NCI-H748 treated with DMSO at 0.1 percent for 48 hours (cell line): Measurements from ENCODE around the gene AGXT.
A peak's percentile ranks its signal among the peaks of the same experiment; 100 is the strongest.

Experiments
- DNase-seq: peaks from one replicate; lab custom pipeline; 2025; lab: John Stamatoyannopoulos, UW

The AGXT gene

DNA sequence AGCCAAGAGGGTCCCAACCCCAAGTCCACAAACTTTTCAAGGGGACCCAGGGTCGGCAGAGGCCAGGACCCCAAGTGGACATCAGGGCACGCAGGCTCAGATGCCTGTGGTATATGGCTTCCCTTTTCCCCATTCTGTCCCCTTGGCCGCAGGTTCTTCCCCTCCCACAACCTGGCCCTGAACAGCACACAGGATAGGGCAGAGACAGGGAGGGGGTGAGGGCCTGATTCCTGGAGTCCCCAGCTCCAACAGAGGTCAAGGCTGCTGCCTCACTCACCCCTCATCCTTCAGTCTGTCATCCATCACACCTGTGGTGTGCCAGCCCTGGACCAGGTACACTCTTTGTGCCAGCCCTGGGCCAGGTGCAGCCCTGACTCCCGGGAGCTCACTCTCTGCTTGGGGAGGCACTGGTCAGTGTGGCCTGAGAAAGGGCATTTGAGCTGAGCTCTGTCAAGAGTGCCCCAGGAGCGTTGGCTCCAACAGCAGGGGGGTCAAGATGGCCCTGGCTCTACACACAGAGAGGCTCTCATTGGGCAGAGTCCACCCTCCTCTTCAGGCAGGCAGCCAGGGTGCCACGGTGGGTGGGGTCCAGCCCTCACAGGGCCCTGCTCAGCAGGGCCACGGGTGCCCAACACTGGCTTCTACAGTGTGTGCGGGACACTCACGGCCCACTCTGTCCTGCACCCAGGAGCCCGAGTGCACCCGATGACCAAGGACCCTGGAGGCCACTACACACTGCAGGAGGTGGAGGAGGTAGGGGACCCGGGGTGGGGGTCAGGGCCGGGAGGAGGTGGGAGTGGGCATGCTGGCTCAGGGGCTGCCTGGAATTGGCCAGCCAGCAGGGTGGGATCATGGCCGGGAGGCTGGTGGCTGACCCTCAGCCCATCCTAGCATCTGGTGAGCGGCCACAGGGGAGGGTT, 1.6 kb downstream of the AGXT start:
- no peak for DNase-seq

DNA sequence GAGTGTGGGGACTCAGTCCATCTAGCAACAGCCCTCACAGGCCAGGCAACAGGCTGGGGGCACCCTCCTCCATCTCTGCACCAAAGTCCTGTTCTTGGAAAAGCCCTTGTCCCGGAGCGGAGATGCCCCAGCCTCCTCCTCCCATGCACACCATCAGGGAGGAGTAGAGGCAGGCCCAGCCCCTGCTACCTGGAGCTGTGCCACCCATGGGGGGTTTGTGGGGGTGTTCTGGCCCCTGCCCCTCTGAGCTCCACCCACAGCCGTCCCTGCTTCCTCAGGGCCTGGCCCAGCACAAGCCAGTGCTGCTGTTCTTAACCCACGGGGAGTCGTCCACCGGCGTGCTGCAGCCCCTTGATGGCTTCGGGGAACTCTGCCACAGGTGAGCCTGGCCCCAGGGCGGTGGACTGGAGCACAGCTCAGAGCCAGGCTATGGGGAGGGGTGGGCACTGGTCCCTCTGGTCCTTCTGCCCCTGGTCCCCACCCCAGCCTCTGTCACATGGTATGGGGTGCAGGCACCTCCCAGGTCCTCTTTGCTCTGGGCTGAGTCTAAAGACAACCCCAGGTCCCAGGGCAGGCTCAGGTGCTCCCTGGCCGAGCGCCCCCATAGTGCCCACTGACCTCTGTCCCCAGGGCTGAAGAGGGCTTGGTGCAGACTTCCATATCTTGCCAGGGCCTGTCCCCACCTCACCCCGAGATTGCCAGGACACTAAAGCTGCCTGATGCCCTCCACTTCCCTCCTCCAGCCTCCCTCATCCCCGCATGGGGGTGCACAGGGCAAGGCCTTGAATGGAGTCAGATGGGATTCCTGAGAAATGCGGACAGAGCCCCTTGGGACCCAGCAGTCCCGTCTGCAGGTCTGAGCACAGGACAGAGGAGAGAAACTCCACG, 2.7 kb downstream of the AGXT start:
- no peak for DNase-seq

DNA sequence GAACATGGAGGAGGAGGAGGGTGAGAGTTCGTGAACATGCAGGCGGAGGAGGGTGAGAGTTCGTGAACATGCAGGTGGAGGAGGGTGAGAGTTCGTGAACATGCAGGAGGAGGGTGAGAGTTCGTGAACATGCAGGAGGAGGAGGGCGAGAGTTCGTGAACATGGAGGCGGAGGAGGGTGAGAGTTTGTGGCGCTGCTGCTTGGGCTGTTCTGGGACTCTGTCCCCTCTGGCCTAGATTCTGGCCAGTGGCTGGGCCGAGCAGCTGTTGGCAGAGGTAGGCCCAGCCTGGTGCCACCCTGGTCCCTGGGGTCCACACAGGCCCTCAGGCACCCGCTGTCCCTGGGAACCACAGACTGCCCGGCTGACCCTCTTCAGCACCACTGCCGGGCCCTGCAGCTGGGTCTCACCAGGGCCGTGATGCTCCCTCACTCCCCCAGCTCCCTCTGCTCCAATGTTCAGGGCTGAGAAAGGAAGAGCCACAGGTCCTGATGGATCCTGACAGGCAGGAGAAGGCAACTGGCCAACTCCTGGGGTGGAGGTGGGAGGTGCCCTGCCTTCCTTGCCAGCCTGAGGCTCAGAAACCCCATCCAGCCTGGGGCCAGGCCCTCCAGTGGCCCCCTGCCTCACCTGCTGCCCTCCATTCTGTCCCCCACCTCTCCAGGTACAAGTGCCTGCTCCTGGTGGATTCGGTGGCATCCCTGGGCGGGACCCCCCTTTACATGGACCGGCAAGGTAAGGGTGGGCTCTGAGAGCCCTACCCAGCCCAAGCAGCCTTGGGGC, 3.9 kb downstream of the AGXT start:
- no peak for DNase-seq

DNA sequence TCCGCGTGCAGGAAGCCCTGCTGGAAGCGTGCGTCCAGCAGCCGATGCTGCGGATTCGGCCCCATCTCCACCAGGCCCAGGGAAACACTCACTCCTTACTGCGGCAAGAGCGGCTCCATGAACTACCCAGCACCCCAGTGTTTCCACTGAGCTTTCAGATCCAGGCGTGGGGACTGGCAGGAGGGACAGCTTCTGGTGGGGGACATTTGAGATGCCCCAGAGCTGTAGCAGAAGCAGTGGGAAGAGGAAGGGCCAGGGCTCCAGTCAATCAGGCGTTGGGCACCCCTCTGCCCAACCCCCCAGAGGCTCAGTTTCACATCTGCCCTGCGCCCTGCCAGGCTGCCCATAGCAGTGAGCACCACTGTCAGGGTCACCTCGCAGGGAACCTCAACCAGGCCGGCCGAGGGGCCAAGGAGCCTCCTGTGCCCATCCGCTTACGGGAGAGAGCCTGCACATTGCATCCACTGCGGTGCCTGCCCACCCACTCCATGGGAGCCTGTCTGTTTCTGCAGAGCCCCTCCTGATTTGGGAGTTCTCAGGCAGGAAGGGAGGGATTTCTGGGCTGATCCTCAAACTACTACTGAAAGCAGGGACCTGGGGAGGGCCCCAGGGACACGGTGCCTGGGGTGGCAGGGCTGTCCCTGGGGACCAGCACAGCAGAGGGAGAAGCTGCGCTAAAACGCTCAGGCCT, 4.6 kb downstream of the AGXT start:
- no peak for DNase-seq

DNA sequence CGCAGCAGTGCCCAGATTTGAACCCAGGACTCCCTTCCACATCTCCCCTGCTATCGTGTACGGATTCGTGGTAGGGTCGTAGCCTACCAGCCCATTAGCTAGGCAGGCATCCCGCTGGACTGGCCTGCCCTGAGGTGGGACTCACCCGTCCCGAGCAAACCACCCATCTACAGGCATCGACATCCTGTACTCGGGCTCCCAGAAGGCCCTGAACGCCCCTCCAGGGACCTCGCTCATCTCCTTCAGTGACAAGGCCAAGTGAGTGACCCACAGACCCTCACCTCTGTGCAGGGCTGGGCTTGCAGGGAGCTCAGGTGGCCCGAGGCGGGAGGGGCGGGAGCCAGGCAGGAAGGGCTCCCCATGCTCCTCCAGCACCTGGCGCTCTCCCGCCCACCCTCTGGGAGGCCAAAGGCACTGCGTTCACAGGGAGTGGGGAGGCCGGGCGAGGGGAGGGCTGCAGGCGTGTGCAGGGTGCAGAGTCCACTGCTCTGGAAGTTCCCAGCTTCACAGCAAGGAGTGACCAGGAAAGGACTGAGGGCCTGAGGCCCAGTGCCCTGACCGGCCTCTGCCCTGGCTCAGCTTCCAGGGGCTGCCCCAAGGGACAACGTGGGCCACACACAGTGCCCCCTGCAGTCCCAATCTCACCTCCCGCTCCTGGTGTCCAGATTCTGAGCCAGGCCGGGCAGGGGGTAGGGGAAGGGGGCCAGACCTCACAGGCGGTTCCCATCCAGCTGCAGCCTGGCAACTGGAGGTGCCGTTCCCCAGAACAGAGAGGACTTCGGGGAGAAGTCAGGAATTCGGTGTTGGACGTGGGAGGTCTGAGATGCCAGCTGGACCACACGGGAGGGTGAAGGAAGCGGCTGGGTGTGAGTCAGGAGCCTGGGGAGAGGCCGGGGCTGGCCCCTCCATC, 5.4 kb downstream of the AGXT start:
- no peak for DNase-seq

DNA sequence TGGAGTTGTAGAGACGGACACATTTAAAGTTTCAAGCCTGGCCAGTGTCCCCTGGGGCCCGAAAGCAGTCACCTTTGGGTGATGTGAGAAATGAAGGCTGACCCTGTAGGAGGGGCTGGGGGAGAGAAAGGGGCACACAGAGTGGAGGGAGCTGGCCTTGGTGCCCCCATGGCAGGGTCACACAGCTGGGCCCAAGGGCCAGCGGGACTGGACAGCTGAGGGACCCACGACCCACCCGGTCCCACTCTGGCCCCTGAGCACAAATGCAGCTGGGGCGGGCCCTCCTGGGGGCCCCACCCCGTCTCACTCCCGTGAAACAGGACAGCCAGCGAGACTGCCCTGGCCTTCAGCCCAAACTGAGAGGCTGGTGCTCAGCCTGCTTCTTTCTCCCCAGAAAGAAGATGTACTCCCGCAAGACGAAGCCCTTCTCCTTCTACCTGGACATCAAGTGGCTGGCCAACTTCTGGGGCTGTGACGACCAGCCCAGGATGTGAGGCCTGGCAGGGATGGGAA, 6.1 kb downstream of the AGXT start:
- DNase-seq, result no peak

DNA sequence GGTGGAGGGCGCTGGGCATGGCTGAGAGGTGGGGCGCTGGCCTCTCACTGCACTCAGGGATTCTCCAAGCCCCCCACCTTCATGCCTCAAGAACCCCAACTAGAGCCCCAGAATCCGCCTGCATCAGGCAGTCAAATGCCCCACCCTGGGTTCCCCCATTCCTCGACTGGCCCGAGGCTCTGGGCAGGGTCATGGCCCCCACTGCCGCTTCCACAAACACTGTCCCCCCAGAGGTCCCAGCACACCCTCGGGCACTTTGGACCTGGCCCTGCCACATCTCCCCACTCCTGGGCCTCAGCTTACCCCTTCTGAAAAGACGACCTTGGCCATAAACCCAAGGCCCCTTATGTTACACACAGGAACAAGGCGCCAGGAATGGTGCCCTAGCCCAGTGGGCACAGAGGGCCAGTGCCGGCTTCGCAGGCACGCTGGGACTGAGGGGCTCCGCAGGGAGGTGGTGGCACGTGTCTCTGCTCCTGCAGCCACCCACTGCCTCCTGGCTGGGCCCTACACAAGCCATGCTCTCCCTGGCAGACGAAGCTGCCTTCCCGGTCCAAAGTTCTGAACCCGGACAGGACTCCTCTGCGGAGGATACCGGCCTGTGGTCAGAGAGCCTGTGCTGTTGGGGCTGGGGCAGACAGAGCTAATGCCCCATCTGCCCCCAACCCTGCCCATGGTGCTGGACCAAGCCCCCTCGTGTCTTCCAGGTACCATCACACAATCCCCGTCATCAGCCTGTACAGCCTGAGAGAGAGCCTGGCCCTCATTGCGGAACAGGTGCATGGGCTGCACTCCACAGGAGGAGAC, 6.8 kb downstream of the AGXT start:
- no peak for DNase-seq

DNA sequence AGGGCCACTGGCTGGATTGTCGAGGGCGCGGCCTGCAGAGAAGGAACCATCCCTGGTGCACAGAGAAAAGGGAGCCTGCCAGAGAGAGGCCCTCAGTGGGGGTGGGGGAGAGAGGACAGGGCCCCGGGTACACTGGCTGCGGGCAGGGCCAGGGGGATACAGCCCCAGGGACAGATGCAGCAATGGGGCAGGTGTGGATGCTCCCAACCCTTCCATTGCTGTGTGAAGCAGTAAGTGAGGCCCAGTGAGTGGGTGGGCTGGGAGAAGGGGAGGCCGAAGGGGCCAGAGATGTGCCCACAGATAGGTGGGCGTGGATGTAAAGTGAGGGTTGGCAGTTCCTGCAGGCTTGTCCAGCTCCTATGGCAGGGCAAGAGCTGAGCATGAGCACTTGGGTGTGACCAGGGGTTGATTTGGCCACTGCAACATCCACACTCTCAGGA, 7.4 kb downstream of the AGXT start:
- no peak for DNase-seq

DNA sequence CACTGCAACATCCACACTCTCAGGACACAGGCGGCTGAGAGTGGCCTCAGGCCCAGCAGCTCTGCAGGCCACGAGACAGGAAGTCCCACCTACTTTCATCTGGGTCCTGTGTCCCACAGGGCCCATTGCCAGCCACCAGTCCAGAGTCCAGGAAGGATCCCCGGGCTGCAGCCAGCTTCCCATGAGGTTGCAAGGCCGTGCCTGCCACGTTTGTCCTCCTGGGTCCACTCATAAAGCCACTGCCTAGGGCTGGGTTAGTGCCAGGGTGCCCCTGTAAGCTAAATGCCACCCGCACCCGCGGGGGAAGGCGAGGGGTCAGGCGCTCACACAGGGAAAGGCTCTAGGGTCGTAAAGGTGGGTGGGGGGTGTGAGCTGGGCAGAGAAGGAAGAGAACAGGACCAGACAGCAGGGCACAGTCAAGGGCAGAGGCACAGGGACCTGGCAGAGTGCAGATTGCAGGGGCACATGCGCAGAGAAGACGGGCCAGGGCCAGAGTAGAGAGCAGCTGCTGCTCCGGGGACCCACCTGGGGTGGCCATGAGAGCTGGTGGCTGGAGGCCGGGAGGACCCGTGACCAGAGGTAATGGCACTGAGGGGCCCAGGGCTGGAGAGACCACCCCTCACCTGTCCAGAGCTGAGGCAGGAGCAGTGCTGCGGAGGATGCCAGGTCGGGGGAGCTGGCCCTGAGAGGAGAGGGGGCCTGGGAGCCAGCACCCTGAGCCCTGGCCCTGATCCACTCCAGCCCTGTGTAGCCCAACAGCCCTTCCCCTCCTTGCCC, 8.0 kb downstream of the AGXT start:
- no peak for DNase-seq

DNA sequence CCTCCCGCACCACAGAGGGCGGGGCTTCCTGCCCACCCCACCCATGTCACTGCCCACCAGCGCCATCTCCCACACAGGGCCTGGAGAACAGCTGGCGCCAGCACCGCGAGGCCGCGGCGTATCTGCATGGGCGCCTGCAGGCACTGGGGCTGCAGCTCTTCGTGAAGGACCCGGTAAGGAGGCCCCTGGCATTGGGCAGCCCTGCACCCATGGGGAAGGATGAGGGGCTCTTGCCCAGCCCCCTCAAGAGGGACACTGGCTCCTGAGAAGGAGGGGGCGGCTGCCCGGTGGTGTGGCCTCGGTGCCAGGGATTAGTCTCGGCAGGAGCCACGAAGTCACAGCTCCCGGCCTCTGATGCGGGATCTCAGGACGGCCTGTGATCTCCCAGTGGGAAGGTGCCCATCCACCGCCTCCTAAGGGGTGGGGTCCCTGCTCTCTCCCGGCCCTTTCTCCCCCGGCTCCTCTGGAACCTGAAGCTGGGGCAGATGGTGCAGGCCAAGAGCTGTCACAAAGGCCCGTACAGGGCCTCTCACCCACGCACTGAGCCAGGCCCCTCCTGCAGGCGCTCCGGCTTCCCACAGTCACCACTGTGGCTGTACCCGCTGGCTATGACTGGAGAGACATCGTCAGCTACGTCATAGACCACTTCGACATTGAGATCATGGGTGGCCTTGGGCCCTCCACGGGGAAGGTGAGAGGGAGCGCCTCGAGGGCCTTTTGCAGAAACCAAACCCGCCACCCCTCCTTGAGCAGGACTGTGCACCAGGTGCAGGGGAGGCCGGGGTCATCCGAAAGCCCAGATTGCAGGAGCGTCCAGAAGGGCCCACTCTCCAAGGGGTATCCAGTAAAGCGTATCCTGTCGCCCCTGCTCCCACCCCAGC, 9.1 kb downstream of the AGXT start:
- no peak for DNase-seq

DNA sequence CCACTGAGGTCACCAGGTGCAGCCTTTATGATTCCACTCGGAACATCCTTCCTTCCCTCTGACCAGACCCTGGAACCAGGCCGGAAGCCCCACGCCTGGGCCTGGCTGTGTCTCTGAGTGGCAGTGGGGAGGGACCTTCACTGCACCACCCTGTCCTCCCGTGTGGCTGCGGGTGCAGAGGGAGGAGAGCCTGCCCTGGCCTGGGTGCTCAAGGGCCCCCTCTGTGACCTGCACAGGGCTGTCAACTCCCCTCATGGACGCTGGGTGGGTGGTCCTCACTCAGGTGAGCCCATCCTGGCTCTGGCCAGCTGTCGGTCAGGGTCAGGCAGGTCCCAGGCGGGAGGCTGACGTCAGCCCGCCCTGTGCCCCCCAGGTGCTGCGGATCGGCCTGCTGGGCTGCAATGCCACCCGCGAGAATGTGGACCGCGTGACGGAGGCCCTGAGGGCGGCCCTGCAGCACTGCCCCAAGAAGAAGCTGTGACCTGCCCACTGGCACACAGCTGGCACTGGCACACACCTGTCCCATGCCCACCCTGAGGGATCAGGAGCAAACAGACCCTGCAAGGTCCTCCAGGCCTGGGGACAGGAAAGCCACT, 9.8 kb downstream of the AGXT start:
- no peak for DNase-seq

DNA sequence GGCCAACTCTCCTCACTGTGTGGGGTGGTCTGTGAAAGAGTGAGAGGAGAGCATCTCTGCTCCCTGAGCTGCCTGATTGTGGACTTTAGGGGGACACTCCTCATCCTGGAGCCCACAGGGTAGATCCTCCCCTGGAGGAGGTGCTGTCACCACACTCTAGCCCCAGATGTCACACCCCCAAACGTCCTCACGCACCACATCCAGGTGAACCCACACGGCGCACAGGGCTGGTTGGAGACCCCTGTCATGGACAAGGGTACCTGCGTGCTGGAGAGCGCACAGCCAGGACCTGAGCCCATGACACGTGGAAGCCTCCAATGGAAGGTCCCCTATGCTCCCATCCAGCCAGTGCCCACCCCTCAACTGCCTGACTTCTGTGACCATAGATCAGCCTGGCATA, 10.5 kb downstream of the AGXT start:
- no peak for DNase-seq

DNA sequence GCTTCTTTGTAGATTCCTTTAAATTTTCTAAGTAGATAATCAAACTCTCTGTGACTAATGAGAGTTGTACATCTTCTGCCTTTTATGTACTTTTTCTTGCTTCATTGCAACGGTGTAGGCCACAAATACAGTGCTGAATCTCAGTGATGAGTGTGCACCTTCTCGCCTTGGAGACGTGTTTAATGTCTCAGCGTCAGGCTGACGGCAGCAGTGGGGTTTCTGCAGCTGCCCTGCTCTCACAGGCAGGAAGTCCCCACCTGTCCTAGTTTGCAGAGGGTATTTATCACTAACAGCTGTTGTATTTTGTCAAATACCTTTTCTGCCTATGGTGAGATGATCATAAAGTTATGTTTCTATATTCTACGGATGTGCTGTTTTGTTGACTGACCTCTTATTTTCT, 13.3 kb downstream of the AGXT start:
- peak; percentile 76 for DNase-seq

DNA sequence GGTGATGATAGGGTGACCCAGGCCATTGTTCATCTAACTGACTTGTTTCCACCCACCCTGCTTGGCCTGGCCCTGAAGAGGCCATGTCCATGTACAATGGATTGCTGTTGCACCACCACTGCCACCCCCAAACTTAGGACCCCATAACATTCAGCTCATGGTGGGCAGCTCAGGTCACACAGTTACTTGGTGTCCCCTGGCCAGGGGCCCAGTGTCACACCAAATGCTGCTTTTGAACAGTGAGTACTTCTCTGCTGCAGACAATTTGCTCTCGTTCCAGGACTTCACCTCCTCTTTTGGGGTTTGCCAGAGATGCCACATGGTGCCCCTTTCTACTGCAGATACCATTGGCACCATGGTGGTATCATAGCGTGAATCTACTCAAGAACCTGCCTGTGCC, 15.6 kb downstream of the AGXT start:
- DNase-seq, result no peak

DNA sequence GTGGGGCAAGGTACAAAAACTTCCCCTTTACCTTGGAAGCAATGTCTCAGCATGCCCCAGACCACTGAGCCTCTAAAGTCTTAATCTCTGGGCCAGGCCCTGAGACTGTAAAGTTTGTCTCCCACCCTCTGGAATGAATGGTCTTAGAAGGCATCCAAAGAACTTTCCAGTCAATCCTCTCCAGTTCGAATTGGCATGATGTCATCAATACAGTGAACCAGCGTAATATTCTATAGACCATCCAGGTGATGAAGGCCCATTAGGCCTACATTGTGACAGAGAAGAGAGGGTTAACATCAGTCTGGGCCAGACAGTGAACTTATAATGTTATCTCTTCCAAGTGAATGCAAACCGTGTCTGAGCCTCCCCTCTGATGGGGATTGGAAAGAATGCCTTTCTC, 16.1 kb downstream of the AGXT start:
- no peak for DNase-seq

DNA sequence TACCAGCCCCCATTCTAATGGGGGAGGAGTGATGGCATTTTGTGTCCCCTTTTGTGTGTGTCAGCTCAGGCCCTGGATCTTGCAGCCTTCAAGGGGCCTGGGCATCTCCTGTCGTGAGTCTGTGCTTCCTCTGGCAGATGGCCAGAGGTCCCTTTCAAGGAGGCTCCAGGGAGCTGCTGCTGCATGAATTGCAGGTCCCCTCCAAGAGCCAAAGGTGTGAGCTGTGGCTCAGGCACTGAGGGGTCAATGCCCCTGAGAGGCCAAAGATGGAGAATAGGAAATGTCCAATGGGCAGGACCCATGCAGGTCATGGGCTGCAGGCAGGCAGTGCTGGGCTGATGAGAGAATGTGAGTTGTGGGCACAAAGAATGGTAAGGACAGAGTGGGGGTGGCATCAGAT, 16.9 kb downstream of the AGXT start:
- no peak for DNase-seq

DNA sequence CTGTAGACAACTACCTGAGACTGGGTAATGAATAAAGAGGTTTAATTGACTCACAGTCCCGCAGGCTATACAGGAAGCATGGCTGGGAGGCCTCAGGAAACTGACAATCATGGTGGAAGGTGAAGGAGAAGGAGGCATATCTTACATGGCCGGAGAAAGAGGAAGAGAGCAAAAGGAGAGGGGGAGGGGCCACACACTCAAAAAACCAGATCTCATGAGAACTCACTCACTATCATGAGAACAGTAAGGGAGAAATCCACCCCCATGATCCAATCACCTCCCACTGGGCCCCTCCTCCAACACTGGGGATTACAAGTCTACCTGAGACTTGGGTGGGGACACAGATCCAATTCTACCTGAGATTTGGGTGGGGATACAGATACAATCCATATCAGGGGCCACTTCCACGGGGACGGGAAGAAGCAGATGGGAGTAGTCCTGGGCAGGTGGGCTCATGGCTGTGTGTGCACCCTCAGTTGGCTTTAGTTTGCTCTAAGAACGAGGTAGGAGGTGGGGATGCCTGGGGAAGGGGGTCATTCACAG, 17.5 kb downstream of the AGXT start:
- no peak for DNase-seq
